ENCODE measurements around the gene CSNK1G1.
A peak's percentile ranks its signal among the peaks of the same experiment; 100 is the strongest.
"Not testable (repeated sequence)": the region's sequence is repeated elsewhere in the genome, so short reads cannot be mapped to it uniquely, and the experiment has no call there.

Gene CSNK1G1

DNA sequence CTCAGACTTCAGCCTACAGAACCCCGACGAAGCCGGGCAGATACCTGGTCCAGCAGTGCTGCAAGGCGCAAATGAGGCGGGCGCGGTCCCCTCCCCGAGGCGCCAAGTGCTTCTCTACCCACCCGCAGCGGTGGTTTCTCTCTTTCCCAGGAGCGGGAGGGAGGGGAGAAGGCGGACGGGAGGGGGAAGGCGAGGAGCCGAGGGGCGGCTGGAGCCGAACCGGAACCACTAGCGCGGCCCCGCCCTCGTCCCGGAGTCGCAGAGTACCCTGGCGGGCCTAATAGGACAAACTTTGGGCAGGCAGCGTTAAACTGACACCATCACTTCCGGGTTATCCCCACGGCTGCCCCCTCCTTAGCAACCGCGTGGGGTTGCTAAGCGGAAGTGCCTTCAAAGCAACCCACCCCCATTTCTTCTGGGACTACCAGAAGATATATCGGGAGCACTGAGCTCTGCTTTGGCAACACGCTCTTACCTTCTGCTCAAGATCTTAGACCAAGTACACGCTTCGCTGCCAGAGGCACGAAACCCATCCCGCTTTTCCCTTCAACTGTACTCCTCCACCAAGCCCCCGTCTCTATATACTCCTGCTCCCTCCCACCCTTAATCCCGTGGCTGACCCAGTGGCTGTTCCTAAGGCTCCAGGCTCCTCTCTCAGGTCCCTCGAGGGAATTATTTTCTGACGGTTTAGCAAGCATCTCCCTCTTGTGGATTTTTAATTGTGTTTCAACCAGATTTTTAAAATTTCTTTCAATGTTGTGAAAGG, at the start of gene CSNK1G1:
CSNK1G1 (minus strand) TSS at position 230 of the 766 bp plus-strand sequence. CDS start 55,674 bp downstream, outside the sequence.
- DNase-seq: peak; percentile 81

DNA sequence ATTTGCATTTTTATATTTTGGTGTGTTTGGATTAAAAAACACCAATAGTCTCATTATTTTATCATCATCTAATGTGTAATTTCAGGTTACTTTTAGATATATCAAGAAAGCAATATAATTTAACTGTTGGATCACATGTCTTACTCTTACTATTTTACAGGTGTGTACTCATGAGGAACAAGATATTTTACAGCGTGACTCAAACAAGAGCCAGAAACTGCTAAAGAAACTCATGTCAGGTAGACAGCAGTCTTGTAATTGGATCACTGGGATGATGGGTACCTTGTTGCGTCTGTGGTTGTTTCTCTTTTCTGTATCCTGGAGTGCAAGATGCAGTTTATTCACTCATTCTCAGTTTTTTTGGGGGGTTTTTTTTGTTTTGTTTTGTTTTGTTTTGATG, 44.6 kb upstream of the CSNK1G1 start:
- no peak for DNase-seq

- no peak for DNase-seq
Observed at GRCh38 chr15:64398575-64398974, 42.6 kb upstream of the CSNK1G1 start.

DNA sequence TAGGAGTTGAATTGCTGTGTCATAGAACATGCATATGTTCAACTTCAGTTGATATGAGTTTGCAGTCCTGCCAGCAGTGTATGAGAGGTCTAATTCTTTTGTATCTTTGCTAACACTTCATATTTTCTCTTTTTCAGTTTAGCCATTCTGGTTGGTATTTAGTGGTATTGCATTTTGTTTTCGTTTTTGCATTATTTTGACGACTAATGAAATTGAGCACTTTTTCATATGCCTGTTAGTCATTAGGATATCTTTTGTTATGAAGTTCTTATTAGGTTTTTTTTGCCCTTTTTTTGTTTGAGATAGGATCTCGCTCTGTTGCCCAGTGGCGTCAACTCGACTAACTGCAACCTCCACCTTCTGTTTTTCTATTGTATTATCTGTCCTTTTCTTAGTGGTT, 40.8 kb upstream of the CSNK1G1 start:
- DNase-seq: no peak

DNA sequence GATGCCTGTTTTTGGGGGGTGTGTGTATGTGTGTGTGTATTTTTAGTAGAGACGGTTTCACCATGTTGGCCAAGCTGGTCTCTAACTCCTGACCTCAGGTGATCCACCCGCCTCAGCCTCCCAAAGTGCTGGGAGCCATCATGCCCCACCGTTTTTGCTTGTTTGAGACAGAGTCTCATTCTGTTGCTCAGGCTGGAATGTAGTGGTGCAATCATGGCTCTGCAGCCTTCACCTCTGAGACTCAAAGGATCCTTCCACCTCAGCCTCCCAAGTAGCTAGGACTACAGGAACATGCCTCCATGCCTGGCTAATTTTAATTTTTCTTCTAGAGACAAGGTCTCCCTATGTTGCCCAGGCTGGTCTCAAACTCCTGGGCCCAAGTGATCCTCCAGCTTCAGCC, 36.5 kb upstream of the CSNK1G1 start:
- DNase-seq: not testable (repeated sequence)

DNA sequence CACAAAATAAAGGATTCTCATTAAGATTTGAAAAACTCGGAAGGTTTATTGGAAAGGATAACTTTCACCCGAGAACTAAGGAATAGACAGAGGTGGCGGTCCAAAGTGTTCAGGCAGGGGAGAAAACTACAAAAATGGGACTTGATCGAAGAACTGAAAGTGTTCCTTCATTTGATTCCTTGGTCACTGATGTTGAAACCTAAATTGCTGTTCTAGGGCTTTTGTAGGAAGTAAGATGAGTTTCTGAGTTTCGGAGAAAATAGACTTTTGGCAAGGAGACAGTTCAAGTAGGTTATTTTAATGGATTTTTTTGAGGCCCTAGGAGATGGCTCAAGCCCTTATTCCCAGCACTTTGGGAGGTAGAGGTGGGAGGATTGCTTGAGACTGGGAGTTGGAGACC, 33.1 kb upstream of the CSNK1G1 start:
- no peak for DNase-seq

DNA sequence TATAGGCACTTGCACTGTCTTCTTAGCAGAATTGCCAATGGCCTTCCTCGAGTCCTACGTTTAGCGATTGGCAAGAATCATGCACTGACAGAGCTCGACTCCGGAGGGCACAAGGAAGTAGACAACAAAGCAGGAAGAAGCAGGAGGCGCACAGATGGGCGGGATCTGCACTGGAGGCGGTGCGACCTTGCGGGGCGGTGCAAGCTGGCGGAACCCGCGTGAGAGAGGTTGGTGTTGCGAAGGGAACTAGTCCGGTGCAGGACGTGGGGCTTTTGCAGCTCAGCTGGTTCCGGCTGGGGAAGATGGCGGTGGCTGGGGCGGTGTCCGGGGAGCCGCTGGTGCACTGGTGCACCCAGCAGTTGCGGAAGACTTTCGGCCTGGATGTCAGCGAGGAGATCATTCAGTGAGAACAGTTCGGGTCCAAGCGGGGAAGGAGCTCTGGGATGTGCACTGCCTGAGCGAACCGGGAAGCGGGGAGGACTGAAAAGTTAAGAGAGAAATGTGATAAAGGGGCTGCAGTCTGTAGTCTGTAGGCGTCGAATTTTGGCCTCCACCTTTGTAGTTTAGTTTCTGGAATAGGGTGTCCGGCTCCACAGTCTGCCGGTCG, 31.7 kb upstream of the CSNK1G1 start, which contains the start of gene TRIP4:
TRIP4 (plus strand) TSS at position 275 of the 607 bp plus-strand sequence; CDS start at position 303, 28 bp downstream.
- peak; percentile 74 for DNase-seq

DNA sequence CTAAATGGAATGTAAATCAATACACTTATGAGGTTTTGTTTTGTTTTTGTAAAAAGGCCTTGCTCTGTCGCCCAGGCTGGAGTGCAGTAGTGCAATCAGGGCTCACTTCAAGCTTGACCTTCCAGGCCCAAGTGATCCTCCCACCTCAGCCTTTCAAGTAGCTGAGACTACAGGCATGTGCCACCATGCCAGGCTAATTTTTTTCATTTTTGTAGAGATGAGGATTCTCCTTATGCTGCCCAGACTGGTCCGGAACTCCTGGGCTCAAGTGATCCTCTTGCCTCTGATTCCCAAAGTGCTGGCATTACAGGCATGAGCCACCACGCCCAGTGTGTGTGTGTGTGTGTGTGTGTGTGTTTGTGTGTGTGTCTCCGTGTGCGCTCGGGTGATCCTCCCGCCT, 30.3 kb upstream of the CSNK1G1 start:
- no peak for DNase-seq

GRCh38 chr15:64383760-64384159, 27.8 kb upstream of the CSNK1G1 start:
- no peak for DNase-seq

DNA sequence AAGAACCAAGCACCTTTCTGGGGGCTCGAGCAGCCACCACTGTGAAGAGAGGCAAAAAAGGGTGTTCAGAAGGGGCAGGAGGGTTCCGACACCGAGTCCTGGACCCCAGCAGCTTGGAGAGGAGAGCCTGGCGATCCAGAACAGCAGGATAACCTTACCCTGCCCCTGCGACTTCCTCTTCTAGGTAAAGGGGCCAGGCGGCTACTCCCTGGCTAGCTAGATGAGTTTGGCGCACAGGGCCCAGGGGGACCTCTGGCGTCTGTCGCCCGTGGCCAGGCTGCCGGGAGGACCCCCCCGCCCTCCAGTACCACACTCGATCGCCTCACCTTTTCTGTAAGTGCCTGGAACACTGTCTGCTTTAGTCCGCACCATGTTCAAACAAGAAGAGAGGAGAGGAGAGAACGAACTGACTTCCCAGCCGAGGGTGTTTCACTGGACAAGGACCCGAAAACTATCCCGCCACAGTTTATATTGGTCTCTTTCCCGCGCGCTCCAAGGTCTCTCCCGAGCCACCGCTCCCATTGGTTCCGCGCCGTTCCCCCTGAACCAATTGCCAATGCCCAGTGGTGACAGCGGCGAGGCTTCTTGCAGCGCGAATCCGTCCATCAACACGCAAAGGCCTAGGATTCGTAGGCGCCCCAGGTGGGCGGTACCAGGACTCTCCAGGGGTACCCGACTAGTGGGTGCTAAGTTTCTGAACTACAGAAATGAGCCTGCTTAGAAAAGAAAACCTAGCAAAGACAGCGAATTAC, 25.2 kb upstream of the CSNK1G1 start, which contains the start of gene PCLAF:
PCLAF (minus strand) TSS at position 442 of the 752 bp plus-strand sequence; CDS start at position 372, 70 bp downstream.
- DNase-seq: peak; percentile 58

DNA sequence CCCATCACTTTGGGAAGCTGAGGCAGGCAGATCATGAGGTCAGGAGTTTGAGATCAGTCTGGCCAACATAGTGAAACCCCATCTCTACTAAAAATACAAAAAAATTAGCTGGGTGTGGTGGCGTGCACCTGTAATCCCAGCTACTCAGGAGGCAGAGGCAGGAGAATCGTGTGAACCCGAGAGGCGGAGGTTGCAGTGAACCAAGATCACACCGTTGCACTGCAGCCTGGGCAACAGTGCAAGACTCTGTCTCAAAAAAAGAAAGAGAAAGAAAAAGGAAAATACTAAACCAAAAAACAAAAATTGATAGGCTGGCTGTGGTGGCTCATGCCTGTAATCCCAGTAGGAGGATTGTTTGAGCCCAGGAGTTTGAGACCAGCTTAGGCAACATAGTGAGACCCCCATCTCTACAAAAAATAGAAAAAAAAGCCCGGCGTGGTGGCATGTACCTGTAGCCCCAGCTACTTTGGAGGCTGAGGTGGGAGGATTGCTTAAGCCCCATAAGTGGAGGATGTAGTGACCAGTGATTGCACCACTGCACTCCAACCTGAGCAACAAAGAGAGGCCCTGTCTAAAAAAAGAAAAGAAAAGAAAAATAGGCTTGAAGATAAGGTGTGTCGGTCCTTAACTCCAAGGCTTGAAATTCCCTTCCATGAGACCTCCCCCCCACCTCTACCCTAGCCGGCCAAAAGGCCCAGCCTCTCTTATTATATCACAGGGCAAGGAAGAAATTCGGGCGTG, 24.3 kb upstream of the CSNK1G1 start:
- not testable (repeated sequence) for DNase-seq

GRCh38 chr15:64379216-64379960, 23.4 kb upstream of the CSNK1G1 start:
- DNase-seq: no peak

DNA sequence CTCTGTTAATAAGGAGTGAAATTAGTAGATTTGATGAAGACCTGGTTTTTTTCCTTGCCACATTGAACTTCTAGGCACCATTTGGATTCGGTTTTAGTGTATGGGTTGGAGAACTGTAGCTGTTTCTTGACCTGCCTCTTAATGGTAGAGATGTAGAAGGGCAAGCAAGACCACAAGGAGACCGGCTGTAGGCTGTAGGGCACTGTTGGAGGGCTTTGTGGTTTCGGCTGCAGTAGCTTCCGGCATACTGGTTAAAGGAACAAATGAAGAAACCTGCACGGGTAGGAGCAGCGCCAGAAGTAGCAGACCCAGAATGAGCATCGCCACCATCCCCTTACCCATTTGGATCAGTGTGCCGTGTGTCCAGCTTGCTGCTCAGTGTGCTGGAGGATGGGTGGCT, 17.4 kb upstream of the CSNK1G1 start:
- DNase-seq: no peak

GRCh38 chr15:64371383-64371782, 15.4 kb upstream of the CSNK1G1 start:
- not testable (repeated sequence) for DNase-seq

DNA sequence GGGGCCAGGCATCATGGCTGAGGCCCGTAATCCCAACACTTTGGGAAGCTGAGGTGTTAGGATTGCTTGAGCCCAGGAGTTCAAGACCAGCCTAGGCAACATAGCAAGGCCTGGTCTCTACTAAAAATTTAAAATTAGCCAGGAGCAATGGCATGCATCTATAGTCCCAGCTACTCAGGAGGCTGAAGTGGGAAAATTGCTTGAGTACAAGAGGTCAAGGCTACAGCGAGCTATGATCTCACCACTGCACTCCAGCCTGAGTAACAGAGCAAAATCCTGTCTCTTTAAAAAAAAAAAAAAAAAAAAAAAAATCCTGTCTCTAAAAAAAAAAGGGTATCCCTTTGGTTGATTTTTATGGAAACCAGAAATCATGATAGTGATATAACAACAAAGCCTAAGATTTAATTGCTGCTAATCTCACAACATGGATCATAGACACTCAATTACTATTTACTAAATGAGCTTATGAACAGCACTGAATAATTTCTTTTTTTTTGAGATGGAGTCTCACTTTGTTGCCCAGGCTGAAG, 13.2 kb upstream of the CSNK1G1 start:
- DNase-seq: no peak

- no peak for DNase-seq
Observed at GRCh38 chr15:64361259-64361658, 5.3 kb upstream of the CSNK1G1 start.

GRCh38 chr15:64356710-64357040, 702 bp upstream of the CSNK1G1 start:
- DNase-seq: no peak

DNA sequence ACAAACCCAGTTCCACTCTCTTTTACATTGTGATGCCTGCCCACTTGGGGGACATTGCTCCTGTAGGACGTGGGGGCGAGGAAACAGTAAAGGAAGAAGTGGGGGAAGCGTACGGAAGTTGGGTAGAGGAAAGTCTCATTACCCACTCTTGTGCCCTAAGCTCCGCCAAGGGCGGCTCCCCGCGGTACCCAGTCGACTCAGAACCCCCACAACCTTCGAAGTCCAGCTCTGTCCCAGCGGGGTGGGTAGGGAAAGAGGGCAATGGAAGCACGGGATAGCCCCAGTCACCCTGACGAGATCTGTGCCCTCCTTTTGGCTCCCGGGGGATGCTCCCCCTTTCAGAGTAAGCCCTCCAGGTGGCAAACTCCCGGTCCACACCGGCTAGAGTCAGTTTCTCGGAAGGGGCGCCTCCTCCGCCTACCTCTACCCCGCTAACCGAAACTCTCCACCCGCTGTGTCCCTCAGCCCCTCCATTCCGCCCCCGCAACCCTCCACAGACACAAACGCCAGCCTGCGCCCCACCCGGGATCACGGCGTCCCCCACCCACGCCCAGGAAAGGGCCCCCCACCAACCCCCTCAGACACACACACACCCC, 527 bp downstream of the CSNK1G1 start:
- no peak for DNase-seq

- no peak for DNase-seq
Observed at GRCh38 chr15:64354688-64355344, 1.2 kb downstream of the CSNK1G1 start.

DNA sequence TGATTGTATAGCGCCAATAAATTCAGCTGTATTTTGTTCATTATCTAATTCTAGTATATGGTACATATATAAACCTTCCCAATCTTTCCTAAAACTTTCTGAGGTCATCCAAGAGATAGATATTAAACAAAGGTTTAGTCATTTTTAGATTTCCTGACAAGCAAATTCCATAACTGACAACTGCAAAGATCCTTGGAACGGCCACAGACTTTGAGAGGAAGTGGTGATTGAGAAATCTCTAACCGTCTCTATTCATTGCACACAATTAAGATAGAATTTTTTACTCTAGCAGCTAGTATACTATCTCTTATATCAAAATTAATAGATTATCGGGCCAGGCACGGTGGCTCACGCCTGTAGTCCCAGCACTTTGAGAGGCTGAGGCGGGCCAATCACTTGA, 4.7 kb downstream of the CSNK1G1 start:
- DNase-seq: no peak

- DNase-seq: no peak
Observed at GRCh38 chr15:64349375-64349774, 6.6 kb downstream of the CSNK1G1 start.

Data from NCI-H2029 treated with DMSO at 0.1 percent for 48 hours (cell line).